NB4 (cell line): ENCODE measurements around the gene TEX13B.

Source experiments
- CTCF ChIP-seq: IDR thresholded peaks from one replicate; pipeline ENCODE4 v1.5.1; 2012; ENCODE audit warnings: low read depth, low read length
- POLR2A ChIP-seq: IDR thresholded peaks from 2 replicates; pipeline ENCODE4 v1.6.1; 2011; ENCODE audit warnings: mild to moderate bottlenecking; ENCODE audit not compliant: insufficient read length; ENCODE audit errors: extremely low read depth

DNA sequence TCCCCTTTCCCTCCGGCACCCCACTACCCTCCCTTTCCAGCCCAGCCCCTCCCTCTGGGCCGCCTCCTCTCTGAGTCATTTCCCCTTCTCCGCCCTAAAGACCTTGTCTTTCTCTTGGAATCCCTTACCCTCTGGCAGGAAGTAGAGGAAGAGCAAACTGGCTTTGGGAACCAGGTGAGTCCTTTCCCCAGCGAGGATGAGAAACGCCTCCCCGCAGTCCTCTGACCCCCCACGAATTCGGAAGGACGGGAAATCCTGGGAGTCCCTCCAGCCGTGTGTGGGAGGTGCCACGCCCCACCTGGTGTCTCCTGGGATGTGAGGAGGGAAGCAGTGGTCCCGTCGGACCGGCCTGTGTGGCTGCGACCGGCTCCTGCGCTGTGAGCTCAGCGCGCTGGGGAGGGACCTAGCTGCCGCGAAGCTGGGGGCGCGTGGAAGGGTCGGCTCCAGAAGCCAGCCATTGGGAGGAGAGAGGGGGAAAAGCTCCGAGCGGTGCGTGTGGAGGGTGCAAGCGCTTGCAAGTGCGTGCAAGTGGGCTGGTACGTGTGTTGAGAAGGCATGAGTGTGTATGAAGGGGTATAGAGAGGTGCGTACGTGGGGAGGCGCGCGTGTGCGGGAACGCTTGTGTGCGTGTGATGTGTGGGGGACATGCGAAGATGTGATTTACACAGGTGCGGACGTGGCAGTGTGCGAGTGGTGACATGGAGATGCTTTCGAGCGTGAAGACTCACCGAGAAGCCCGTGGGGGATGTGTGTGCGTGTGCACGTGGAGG is 46.3 kb downstream of the TEX13B start:
- TF ChIP-seq CTCF = no peak
- TF ChIP-seq POLR2A = no peak
